HEK293T (cell line): Measurements from ENCODE around the gene CDC16.
"Not testable (repeated sequence)": the region's sequence is repeated elsewhere in the genome, so short reads cannot be mapped to it uniquely, and the experiment has no call there.

Experiments
- CTCF ChIA-PET: fragments of 350-600 bp; formaldehyde crosslinking; extraction: SDS; loops from one replicate; lab custom pipeline; 2021; ENCODE audit warnings: antibody characterized with exemption, inconsistent platforms; lab: Yijun Ruan, JAX
- POLR2A ChIA-PET: fragments of 350-600 bp; formaldehyde crosslinking; extraction: SDS; loops from one replicate; lab custom pipeline; 2020; ENCODE audit warnings: antibody characterized with exemption, inconsistent platforms; lab: Yijun Ruan, JAX
- DNase-seq: peaks from one replicate; pipeline ENCODE4 v3.0.0; 2012; ENCODE audit warnings: mixed read lengths; ENCODE audit errors: extremely low spot score
- ARNT ChIP-seq: fragments of 450-650 bp; IDR thresholded peaks from 2 replicates; pipeline ENCODE4 v1.6.1; 2017; ENCODE audit warnings: mild to moderate bottlenecking
- BHLHE40 ChIP-seq: fragments of 450-650 bp; IDR thresholded peaks from 2 replicates; pipeline ENCODE4 v1.6.1; 2016; ENCODE audit warnings: mild to moderate bottlenecking, moderate library complexity, borderline replicate concordance
- CTBP1 ChIP-seq: fragments of 450-650 bp; IDR thresholded peaks from 2 replicates; pipeline ENCODE4 v1.6.1; 2016; ENCODE audit warnings: borderline replicate concordance
- ELF4 ChIP-seq: fragments of 450-650 bp; IDR thresholded peaks from 2 replicates; pipeline ENCODE4 v1.6.1; 2017; ENCODE audit warnings: antibody characterized with exemption
- FOXA1 ChIP-seq: fragments of 450-650 bp; IDR thresholded peaks from 2 replicates; pipeline ENCODE4 v1.6.1; 2016; ENCODE audit warnings: mild to moderate bottlenecking
- FOXK2 ChIP-seq: fragments of 450-650 bp; IDR thresholded peaks from 2 replicates; pipeline ENCODE4 v1.6.1; 2016; ENCODE audit warnings: mild to moderate bottlenecking
- FOXM1 ChIP-seq: fragments of 450-650 bp; IDR thresholded peaks from 2 replicates; pipeline ENCODE4 v1.6.1; 2017; ENCODE audit warnings: mild to moderate bottlenecking, borderline replicate concordance
- HDGF ChIP-seq: fragments of 450-650 bp; IDR thresholded peaks from 2 replicates; pipeline ENCODE4 v1.6.1; 2017; ENCODE audit warnings: antibody characterized with exemption, borderline replicate concordance
- L3MBTL2 ChIP-seq: fragments of 450-650 bp; conservative IDR thresholded peaks from 2 replicates; pipeline ENCODE4 v1.6.1; 2016; ENCODE audit warnings: mild to moderate bottlenecking
- LEF1 ChIP-seq: fragments of 450-650 bp; IDR thresholded peaks from 2 replicates; pipeline ENCODE4 v1.6.1; 2017; ENCODE audit warnings: mild to moderate bottlenecking, borderline replicate concordance
- NFRKB ChIP-seq: fragments of 450-650 bp; IDR thresholded peaks from 2 replicates; pipeline ENCODE4 v1.6.1; 2016; ENCODE audit warnings: mild to moderate bottlenecking, moderate library complexity
- SP1 ChIP-seq: fragments of 450-650 bp; IDR thresholded peaks from 2 replicates; pipeline ENCODE4 v1.6.1; 2017
- SUZ12 ChIP-seq: fragments of 450-650 bp; IDR thresholded peaks from 2 replicates; pipeline ENCODE4 v1.6.1; 2016; ENCODE audit warnings: mild to moderate bottlenecking
- TARDBP ChIP-seq: fragments of 450-650 bp; IDR thresholded peaks from 2 replicates; pipeline ENCODE4 v1.6.1; 2016
- ZNF384 ChIP-seq: fragments of 450-650 bp; IDR thresholded peaks from 2 replicates; pipeline ENCODE4 v1.6.1; 2016
- TF ChIP-seq, protein P1 (sequence below): fragments of 450-650 bp; IDR thresholded peaks from 2 replicates; pipeline ENCODE4 v1.6.1; 2016

The CDC16 gene

GRCh38 chr13:114243971-114244370 lies 9.3 kb downstream of the CDC16 start:
- CTCF ChIA-PET, result no interaction called here
- no peak for TF ChIP-seq SUZ12
- no peak for TF ChIP-seq TARDBP
- no peak for TF ChIP-seq BHLHE40
- TF ChIP-seq ELF4, result no peak
- no peak for TF ChIP-seq FOXA1
- no peak for TF ChIP-seq FOXM1
- TF ChIP-seq, protein P1, sequence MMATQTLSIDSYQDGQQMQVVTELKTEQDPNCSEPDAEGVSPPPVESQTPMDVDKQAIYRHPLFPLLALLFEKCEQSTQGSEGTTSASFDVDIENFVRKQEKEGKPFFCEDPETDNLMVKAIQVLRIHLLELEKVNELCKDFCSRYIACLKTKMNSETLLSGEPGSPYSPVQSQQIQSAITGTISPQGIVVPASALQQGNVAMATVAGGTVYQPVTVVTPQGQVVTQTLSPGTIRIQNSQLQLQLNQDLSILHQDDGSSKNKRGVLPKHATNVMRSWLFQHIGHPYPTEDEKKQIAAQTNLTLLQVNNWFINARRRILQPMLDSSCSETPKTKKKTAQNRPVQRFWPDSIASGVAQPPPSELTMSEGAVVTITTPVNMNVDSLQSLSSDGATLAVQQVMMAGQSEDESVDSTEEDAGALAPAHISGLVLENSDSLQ, result no peak
- POLR2A ChIA-PET, result no interaction called here
- no peak for DNase-seq

DNA sequence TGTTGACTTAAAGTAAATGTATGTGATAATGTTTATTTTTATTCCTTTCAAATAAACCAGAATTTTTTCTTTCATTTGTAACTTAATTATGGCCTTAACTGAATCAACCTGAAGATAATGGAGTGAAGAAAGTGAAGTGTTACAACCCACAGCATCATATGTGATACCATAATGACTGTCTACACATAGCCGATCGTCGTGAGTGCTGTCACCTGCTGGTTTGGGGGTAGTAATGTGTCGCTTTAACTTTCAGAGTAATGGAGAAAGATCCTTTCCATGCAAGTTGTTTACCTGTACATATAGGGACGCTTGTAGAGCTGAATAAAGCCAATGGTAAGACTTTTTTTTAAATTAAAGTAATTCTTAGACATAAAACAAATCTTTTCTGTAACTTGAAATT lies 9.9 kb downstream of the CDC16 start:
- DNase-seq, result no peak
- CTCF ChIA-PET, result no interaction called here
- no peak for TF ChIP-seq SP1
- TF ChIP-seq LEF1, result no peak
- no peak for TF ChIP-seq ELF4
- POLR2A ChIA-PET, result no interaction called here

DNA sequence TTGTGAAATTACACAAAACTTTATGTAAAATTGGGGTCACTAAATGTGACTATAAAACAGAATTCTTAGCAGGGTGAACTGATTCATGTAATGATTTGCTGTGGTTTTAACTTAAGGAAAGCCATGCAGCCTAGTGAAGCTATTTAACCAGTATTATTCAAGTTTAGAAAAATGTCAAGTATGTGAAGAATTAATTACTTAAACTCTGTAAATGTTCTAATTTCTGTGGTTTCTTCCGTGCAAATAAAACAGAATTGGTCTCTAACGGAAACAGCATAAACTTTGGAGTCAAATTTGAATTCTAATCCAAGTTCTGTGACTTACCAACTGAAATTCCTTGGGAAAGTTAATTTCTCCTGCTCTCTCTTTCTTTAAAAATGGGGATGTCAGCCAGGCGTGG lies 13.3 kb downstream of the CDC16 start:
- no peak for TF ChIP-seq ELF4
- TF ChIP-seq FOXK2, result no peak
- no peak for TF ChIP-seq BHLHE40
- TF ChIP-seq TARDBP, result no peak
- TF ChIP-seq CTBP1, result no peak
- TF ChIP-seq LEF1, result no peak
- no peak for TF ChIP-seq FOXA1
- no peak for TF ChIP-seq SP1
- TF ChIP-seq ZNF384, result no peak
- no peak for TF ChIP-seq ARNT
- TF ChIP-seq FOXM1, result no peak
- TF ChIP-seq L3MBTL2, result no peak
- no peak for TF ChIP-seq SUZ12
- TF ChIP-seq HDGF, result no peak
- TF ChIP-seq, protein P1, result no peak
- ChIA-PET POLR2A (no interaction called here), CTCF (no interaction called here)
- no peak for DNase-seq

DNA sequence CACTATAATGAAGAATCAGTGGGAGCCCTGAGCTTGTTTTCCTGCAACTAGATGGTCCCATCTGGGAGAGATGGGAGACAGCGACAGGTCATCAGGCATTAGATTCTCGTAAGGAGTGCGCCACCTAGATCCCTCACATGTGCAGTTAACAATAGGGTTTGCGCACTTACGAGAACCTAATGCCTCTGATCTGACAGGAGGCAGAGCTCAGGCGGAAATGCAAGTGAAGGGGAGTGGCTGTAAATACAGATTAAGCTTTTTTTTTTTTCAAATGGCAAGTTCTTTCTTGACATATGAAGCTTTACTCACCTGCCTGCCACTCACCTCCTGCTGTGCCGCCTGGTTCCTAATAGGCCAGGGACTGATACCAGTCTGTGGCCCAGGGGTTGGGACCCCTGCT lies 14.4 kb downstream of the CDC16 start:
- TF ChIP-seq FOXA1 (no peak), TARDBP (no peak), FOXK2 (no peak), HDGF (no peak), NFRKB (no peak), FOXM1 (no peak), L3MBTL2 (no peak), ELF4 (no peak), ARNT (no peak), SP1 (no peak), CTBP1 (no peak), ZNF384 (no peak), BHLHE40 (no peak), SUZ12 (no peak), LEF1 (no peak)
- TF ChIP-seq, protein P1, result no peak
- DNase-seq, result no peak
- POLR2A ChIA-PET, result no interaction called here
- CTCF ChIA-PET, result no interaction called here

GRCh38 chr13:114251639-114252440 lies 17.1 kb downstream of the CDC16 start:
- POLR2A ChIA-PET, CTCF ChIA-PET, DNase-seq: not testable (repeated sequence)

DNA sequence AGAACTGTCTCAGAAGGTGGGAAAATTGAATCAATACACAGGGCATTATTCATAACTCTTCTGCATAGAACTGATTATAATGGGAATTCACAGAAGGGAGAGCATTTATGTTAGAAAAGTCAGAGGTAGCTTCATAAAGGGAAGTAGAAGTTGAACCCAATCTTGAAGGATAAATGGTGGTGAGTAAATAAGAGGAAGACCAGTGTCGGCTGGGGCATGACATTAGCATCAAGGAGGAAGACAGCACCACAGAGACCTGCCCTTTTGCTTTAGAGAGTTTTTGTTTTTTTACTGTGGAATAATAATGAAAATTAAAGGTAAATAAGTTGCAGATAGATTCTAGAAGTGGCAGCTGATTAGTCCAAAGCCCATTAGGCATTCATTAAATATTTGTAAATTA lies 21.9 kb downstream of the CDC16 start:
- POLR2A ChIA-PET, result no interaction called here
- no peak for TF ChIP-seq FOXK2
- TF ChIP-seq NFRKB, result no peak
- TF ChIP-seq ARNT, result no peak
- no peak for TF ChIP-seq FOXM1
- no peak for TF ChIP-seq HDGF
- no peak for TF ChIP-seq ELF4
- no peak for TF ChIP-seq SUZ12
- TF ChIP-seq, protein P1, result no peak
- TF ChIP-seq TARDBP, result no peak
- no peak for TF ChIP-seq FOXA1
- TF ChIP-seq CTBP1, result no peak
- TF ChIP-seq LEF1, result no peak
- no peak for TF ChIP-seq L3MBTL2
- no peak for DNase-seq
- CTCF ChIA-PET, result no interaction called here

GRCh38 chr13:114257014-114257413 lies 22.3 kb downstream of the CDC16 start:
- DNase-seq, result no peak
- TF ChIP-seq ZNF384, result no peak
- TF ChIP-seq, protein P1, result no peak
- no peak for TF ChIP-seq L3MBTL2
- TF ChIP-seq HDGF, result no peak
- no peak for TF ChIP-seq FOXK2
- TF ChIP-seq FOXA1, result no peak
- TF ChIP-seq SUZ12, result no peak
- no peak for TF ChIP-seq FOXM1
- no peak for TF ChIP-seq ARNT
- no peak for TF ChIP-seq CTBP1
- TF ChIP-seq NFRKB, result no peak
- TF ChIP-seq BHLHE40, result no peak
- TF ChIP-seq SP1, result no peak
- no peak for TF ChIP-seq ELF4
- no peak for TF ChIP-seq TARDBP
- TF ChIP-seq LEF1, result no peak
- ChIA-PET CTCF (no interaction called here), POLR2A (no interaction called here)
